ENCODE results near the gene NLRP1. TPM values are rescaled to one million over a fixed set of nuclear protein-coding genes. Genes with fewer than 3 reads are reported as not detected.

NLRP1 gene
- total RNA-seq, 4 donors from 2014 or later, result 13.8 to 78.3 (median 47.0) TPM

DNA sequence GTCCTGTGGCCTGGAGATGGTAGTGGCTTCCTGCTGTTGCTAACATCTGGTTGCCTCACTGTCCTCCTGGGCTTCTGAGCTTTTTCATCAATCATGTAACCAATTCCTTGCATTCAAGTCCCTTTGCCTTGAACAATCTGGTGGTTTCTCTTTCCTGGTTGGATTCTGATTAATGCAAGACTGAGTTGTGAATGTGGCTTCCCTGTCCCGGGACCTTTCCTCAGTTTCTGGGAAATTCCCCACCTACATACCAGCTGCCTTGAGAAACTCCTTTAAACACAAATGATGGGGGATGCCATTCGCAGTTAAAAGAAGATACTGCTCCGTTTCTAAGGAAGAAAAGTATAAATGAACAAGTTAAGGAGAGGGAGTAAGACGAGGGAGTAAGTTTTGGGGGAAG, 39.9 kb upstream of the NLRP1 start:
- Histone ChIP-seq H3K27me3 (no peaks in the 10 kb centered on the region), H3K36me3 (no peaks in the 10 kb centered on the region), H3K4me1 (no peaks in the 10 kb centered on the region), H3K9me3 (no peaks in the 10 kb centered on the region), H3K27ac (no peak overlapping the region), H3K4me3 (no peak overlapping the region)
- intact Hi-C loops (cut with DNase I; ENCODE audit: low total_unique reads), result no loop called here
- TF ChIP-seq POLR2A (IDR thresholded peaks at IDR 0.05), result no peak
- TF ChIP-seq, protein P1, sequence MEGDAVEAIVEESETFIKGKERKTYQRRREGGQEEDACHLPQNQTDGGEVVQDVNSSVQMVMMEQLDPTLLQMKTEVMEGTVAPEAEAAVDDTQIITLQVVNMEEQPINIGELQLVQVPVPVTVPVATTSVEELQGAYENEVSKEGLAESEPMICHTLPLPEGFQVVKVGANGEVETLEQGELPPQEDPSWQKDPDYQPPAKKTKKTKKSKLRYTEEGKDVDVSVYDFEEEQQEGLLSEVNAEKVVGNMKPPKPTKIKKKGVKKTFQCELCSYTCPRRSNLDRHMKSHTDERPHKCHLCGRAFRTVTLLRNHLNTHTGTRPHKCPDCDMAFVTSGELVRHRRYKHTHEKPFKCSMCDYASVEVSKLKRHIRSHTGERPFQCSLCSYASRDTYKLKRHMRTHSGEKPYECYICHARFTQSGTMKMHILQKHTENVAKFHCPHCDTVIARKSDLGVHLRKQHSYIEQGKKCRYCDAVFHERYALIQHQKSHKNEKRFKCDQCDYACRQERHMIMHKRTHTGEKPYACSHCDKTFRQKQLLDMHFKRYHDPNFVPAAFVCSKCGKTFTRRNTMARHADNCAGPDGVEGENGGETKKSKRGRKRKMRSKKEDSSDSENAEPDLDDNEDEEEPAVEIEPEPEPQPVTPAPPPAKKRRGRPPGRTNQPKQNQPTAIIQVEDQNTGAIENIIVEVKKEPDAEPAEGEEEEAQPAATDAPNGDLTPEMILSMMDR (IDR thresholded peaks at IDR 0.05), result no peak
- no peak for DNase-seq

DNA sequence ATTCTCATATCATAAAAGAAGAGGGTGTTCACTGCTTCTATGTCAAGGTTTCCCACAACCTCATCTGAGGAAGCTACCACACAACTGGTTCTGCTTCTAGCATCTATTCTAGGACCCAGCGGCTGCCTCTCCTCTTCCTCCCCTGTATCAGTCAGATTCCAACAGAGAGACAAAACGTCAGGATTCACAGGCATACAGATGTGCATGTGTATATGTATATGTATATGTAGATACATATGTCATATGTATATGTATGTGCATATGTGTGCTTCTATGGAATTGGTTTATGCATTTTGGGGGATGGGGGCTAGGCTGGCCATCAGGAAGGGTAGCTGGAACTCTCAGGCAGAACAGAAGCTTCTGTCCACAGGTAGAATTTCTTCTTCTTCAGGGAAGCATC, 37.4 kb upstream of the NLRP1 start:
- H3K4me1 ChIP-seq, result no peaks in the 10 kb centered on the region
- no peaks in the 10 kb centered on the region for H3K27me3 ChIP-seq
- no peaks in the 10 kb centered on the region for H3K36me3 ChIP-seq
- intact Hi-C loops (cut with DNase I; ENCODE audit: low total_unique reads), result no loop called here
- TF ChIP-seq, protein P1 (IDR thresholded peaks at IDR 0.05), result no peak
- no peak for TF ChIP-seq POLR2A (IDR thresholded peaks at IDR 0.05)
- DNase-seq, result no peak
- no peak overlapping the region for H3K4me3 ChIP-seq
- H3K27ac ChIP-seq, result no peak overlapping the region
- H3K9me3 ChIP-seq, result no peaks in the 10 kb centered on the region

DNA sequence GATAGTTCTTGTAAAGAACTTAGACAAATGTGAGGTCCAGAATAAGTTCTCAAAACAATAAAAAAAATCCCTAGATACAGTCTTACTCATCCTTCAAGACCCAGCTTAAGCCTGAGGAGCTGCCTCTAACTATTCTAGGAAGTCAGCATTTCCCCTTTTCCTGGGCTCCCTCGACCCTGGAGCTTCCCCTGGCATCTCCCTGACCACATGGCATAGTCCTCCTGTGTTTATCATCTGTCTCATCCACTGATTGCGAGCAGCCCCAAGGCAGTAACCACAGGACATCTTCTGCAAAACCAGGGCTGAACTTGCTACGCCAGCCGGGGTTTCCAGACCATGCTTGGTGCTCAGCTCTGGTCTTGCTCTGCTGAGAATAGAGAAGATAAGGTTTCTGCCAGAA, 36.7 kb upstream of the NLRP1 start:
- TF ChIP-seq POLR2A (IDR thresholded peaks at IDR 0.05), result no peak
- TF ChIP-seq, protein P1 (IDR thresholded peaks at IDR 0.05), result no peak
- Histone ChIP-seq H3K4me1 (no peaks in the 10 kb centered on the region), H3K9me3 (no peaks in the 10 kb centered on the region), H3K27ac (no peak overlapping the region), H3K4me3 (no peak overlapping the region), H3K36me3 (no peaks in the 10 kb centered on the region), H3K27me3 (no peaks in the 10 kb centered on the region)
- intact Hi-C loops (cut with DNase I; ENCODE audit: low total_unique reads), result no loop called here
- no peak for DNase-seq

DNA sequence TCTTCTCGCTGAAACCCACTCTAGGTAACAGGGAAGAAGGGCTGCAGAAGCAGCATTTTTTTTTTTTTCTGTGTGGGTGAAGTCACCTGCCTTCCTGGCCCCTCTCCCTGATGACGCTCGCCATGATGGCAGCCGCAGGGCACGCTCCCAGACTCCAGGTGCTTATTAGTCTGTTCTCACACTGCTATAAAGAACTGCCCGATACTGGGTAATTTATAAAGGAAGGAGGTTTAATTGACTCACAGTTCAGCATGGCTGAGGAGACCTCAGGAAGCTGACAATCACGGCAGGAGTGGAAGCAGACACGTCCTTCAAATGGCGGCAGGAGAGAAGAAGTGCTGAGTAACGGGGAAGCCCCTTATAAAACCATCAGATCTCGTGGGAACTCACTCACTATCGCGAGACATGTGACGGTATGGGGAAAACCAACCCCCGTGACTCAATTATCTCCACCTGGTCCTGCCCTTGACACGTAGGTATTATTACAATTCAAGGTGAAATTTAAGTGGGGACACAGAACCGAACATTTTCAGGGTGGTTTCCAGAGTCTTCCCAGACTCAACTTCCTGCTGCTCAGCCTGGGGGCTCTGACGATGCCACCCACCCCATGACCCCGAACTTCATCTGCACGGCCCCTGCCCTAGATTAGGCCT, 34.9 kb upstream of the NLRP1 start:
- DNase-seq, result no peak
- H3K9me3 ChIP-seq, result no peaks in the 10 kb centered on the region
- H3K4me3 ChIP-seq, result no peak overlapping the region
- H3K27me3 ChIP-seq, result no peaks in the 10 kb centered on the region
- H3K36me3 ChIP-seq, result no peaks in the 10 kb centered on the region
- intact Hi-C loops (cut with DNase I; ENCODE audit: low total_unique reads), result no loop called here
- TF ChIP-seq, protein P1 (IDR thresholded peaks at IDR 0.05), result no peak
- no peak for TF ChIP-seq POLR2A (IDR thresholded peaks at IDR 0.05)
- H3K27ac ChIP-seq, result no peak overlapping the region
- no peaks in the 10 kb centered on the region for H3K4me1 ChIP-seq

DNA sequence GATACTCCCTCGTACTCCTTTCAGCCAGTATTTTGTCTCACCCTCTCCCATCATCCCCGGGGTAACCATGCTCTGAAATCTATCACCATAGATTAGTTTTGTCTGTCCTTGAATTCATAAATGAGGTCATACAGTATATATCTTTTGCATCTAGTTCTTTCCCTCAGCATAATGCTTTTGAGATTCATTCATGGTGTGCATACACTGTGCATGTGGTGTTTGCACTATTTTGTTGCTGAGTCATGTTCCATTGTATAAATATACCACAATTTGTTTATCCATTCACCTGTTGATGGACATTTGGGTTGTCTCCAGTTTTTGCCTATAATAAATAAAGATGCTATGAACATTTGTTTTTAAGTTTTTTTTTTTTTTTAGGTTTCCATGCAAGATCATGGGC, 34.2 kb upstream of the NLRP1 start:
- H3K4me1 ChIP-seq, result no peaks in the 10 kb centered on the region
- no peak for TF ChIP-seq POLR2A (IDR thresholded peaks at IDR 0.05)
- TF ChIP-seq, protein P1 (IDR thresholded peaks at IDR 0.05), result no peak
- no peaks in the 10 kb centered on the region for H3K27me3 ChIP-seq
- no peak overlapping the region for H3K4me3 ChIP-seq
- H3K9me3 ChIP-seq, result no peaks in the 10 kb centered on the region
- intact Hi-C loops (cut with DNase I; ENCODE audit: low total_unique reads), result no loop called here
- H3K36me3 ChIP-seq, result no peaks in the 10 kb centered on the region
- no peak for DNase-seq
- H3K27ac ChIP-seq, result no peak overlapping the region

All from uterus (tissue), 4 donors.